Bronchial epithelial cell (primary cell): ENCODE data around the gene MCM9. TPM values are rescaled to one million over a fixed set of nuclear protein-coding genes. Genes with fewer than 3 reads are reported as not detected.

ENCODE experiments used
- DNase-seq: peaks from one replicate; pipeline ENCODE4 v3.0.0-alpha.2; 2010; ENCODE audit warnings: low read depth
- FAIRE-seq: peaks from 2 replicates; lab custom pipeline; 2011; peaks lifted over from hg19 to GRCh38; lab: Jason Lieb, UNC
- H3K27me3 ChIP-seq: 2 replicates; pipeline ENCODE4 v1.5.1; 2011; ENCODE audit warnings: low read length; ENCODE audit not compliant: control insufficient read depth, insufficient read depth
- H3K36me3 ChIP-seq: 2 replicates; pipeline ENCODE4 v1.5.1; 2011; ENCODE audit warnings: low read length; ENCODE audit not compliant: control insufficient read depth, insufficient read depth
- H3K4me3 ChIP-seq: 2 replicates; pipeline ENCODE4 v1.5.1; 2011; ENCODE audit warnings: mild to moderate bottlenecking, low read depth, low read length, control low read depth
- CTCF ChIP-seq: IDR thresholded peaks from 2 replicates; pipeline ENCODE4 v1.5.1; 2011; ENCODE audit warnings: mild to moderate bottlenecking, moderate library complexity, low read length, control low read depth, inconsistent platforms; ENCODE audit not compliant: insufficient read depth, severe bottlenecking
- total RNA-seq: library from RNA; depleted of rRNA; stranded (reverse); fragments of >200 nt; gene quantifications from 2 replicates; pipeline ENCODE4 v1.2.1, GENCODE V29; 2014

Gene MCM9
- total RNA-seq, 1 donor from 2014 or later = 9.7 TPM

- H3K27me3 ChIP-seq = no peaks in the 10 kb centered on the region
- DNase-seq = peak; percentile 93
- no peak for FAIRE-seq
- H3K36me3 ChIP-seq = no peaks in the 10 kb centered on the region
- peak; percentile 72 for TF ChIP-seq CTCF
- peak within 1 kb of the TSS; percentile 88 for H3K4me3 ChIP-seq
Observed at GRCh38 chr6:118893807-118894424, 41.0 kb downstream of the MCM9 start, which contains the start of gene ASF1A. TSS of gene ASF1A (plus strand) at chr6:118894152. CDS start at chr6:118894414, 262 bp downstream.

GRCh38 chr6:118893064-118893806, 41.7 kb downstream of the MCM9 start:
- FAIRE-seq (no peak), DNase-seq (peak; percentile 63)
- Histone ChIP-seq H3K36me3 (no peaks in the 10 kb centered on the region), H3K27me3 (no peaks in the 10 kb centered on the region), H3K4me3 (peak overlapping the region; percentile 88)
- no peak for TF ChIP-seq CTCF

- no peak for TF ChIP-seq CTCF
- no peak for FAIRE-seq
- peak overlapping the region; percentile 88 for H3K4me3 ChIP-seq
Observed at GRCh38 chr6:118892355-118892991, 42.5 kb downstream of the MCM9 start.

GRCh38 chr6:118890997-118891790, 43.8 kb downstream of the MCM9 start:
- DNase-seq (no peak), FAIRE-seq (no peak)
- Histone ChIP-seq H3K36me3 (no peaks in the 10 kb centered on the region), H3K27me3 (no peaks in the 10 kb centered on the region), H3K4me3 (no peak overlapping the region)
- no peak for TF ChIP-seq CTCF

More at GRCh38 chr6:118892355-118892991, 42.5 kb downstream of the MCM9 start:
- no peak for DNase-seq
- H3K27me3 ChIP-seq = no peaks in the 10 kb centered on the region
- no peaks in the 10 kb centered on the region for H3K36me3 ChIP-seq

- H3K36me3 ChIP-seq = no peaks in the 10 kb centered on the region
- H3K4me3 ChIP-seq = no peak overlapping the region
- no peak for TF ChIP-seq CTCF
- FAIRE-seq (no peak), DNase-seq (no peak)
- no peaks in the 10 kb centered on the region for H3K27me3 ChIP-seq
Observed at GRCh38 chr6:118889163-118889562, 45.8 kb downstream of the MCM9 start.
